Measurements from ENCODE around the gene OR14C36.

GRCh38 chr1:248306103-248306502 is 42.5 kb upstream of the OR14C36 start:
- no peak for TF ChIP-seq CTCF (CRISPR knock-in tag; IDR thresholded peaks at IDR 0.05)
- TF ChIP-seq USF2 (IDR thresholded peaks at IDR 0.05; ENCODE audit: low read depth, low read length) = no peak
- no peak for TF ChIP-seq USF2 (CRISPR knock-in tag; IDR thresholded peaks at IDR 0.05; ENCODE audit: borderline replicate concordance)
